ENCODE data around the gene LGALS16.
"Not testable (repeated sequence)": the region's sequence is repeated elsewhere in the genome, so short reads cannot be mapped to it uniquely, and the experiment has no call there.

LGALS16 gene

GRCh38 chr19:39677961-39678889, 22.5 kb downstream of the LGALS16 start:
- no peak for FAIRE-seq
- no peak for DNase-seq (ENCODE audit: low spot score)

- no peak for FAIRE-seq
- DNase-seq (ENCODE audit: low spot score): no peak
Observed at GRCh38 chr19:39679056-39679790, 23.5 kb downstream of the LGALS16 start.

- DNase-seq (ENCODE audit: low spot score): no peak
- no peak for FAIRE-seq
Observed at GRCh38 chr19:39679791-39680168, 24.1 kb downstream of the LGALS16 start.

- DNase-seq (ENCODE audit: low spot score) (no peak), FAIRE-seq (no peak)
Observed at GRCh38 chr19:39680593-39680992, 24.9 kb downstream of the LGALS16 start.

- FAIRE-seq: no peak
- no peak for DNase-seq (ENCODE audit: low spot score)
Observed at GRCh38 chr19:39681416-39681815, 25.7 kb downstream of the LGALS16 start.

- FAIRE-seq (no peak), DNase-seq (ENCODE audit: low spot score) (no peak)
Observed at GRCh38 chr19:39684267-39684666, 28.6 kb downstream of the LGALS16 start.

- FAIRE-seq: no peak
- DNase-seq (ENCODE audit: low spot score): no peak
Observed at GRCh38 chr19:39686739-39687138, 31.0 kb downstream of the LGALS16 start.

GRCh38 chr19:39688637-39689036, 32.9 kb downstream of the LGALS16 start:
- FAIRE-seq; DNase-seq (ENCODE audit: low spot score): not testable (repeated sequence)

- FAIRE-seq (no peak), DNase-seq (ENCODE audit: low spot score) (no peak)
Observed at GRCh38 chr19:39692166-39692565, 36.5 kb downstream of the LGALS16 start.

- FAIRE-seq (no peak), DNase-seq (ENCODE audit: low spot score) (no peak)
Observed at GRCh38 chr19:39692822-39693221, 37.1 kb downstream of the LGALS16 start.

GRCh38 chr19:39695759-39696158, 40.0 kb downstream of the LGALS16 start:
- DNase-seq (ENCODE audit: low spot score): no peak
- FAIRE-seq: no peak

GRCh38 chr19:39696387-39696786, 40.7 kb downstream of the LGALS16 start:
- DNase-seq (ENCODE audit: low spot score) (no peak), FAIRE-seq (no peak)

- FAIRE-seq: no peak
- DNase-seq (ENCODE audit: low spot score): no peak
Observed at GRCh38 chr19:39698535-39698934, 42.8 kb downstream of the LGALS16 start.

- FAIRE-seq (no peak), DNase-seq (ENCODE audit: low spot score) (no peak)
Observed at GRCh38 chr19:39701291-39701690, 45.6 kb downstream of the LGALS16 start.

- no peak for FAIRE-seq
- DNase-seq (ENCODE audit: low spot score): no peak
Observed at GRCh38 chr19:39704181-39705044, 48.7 kb downstream of the LGALS16 start, which contains the start of gene LGALS14. Gene LGALS14, plus strand, starts transcription at chr19:39704481. Its CDS starts 48 bp downstream, at chr19:39704529.

- no peak for FAIRE-seq
- no peak for DNase-seq (ENCODE audit: low spot score)
Observed at GRCh38 chr19:39705578-39706188, 50.0 kb downstream of the LGALS16 start.

- DNase-seq (ENCODE audit: low spot score): no peak
- no peak for FAIRE-seq
Observed at GRCh38 chr19:39708594-39708993, 52.9 kb downstream of the LGALS16 start.

GRCh38 chr19:39709026-39709872, 53.5 kb downstream of the LGALS16 start:
- DNase-seq (ENCODE audit: low spot score): no peak
- FAIRE-seq: no peak

Data from RCC 7860 (cell line).